Neural crest cell (in vitro differentiated cells): ENCODE measurements around the gene C1QTNF6. TPM values are rescaled to one million over a fixed set of nuclear protein-coding genes. Genes with fewer than 3 reads are reported as not detected.
"Not testable (repeated sequence)": the region's sequence is repeated elsewhere in the genome, so short reads cannot be mapped to it uniquely, and the experiment has no call there.

Source experiments
- DNase-seq: peaks from one replicate; pipeline ENCODE4 v3.0.0; 2021; ENCODE audit warnings: low read depth, mixed read lengths, low spot score
- H3K27ac Mint-ChIP-seq: one replicate; pipeline ENCODE4 v1.8.0; 2021; ENCODE audit warnings: mild to moderate bottlenecking, mixed read lengths; ENCODE audit not compliant: unreplicated experiment
- H3K27me3 Mint-ChIP-seq: 2 replicates; pipeline ENCODE4 v1.8.0; 2021; ENCODE audit warnings: low read depth, mild to moderate bottlenecking, mixed read lengths
- H3K36me3 Mint-ChIP-seq: 2 replicates; pipeline ENCODE4 v1.8.0; 2021; ENCODE audit warnings: low read depth, mild to moderate bottlenecking, mixed read lengths
- H3K4me1 Mint-ChIP-seq: 2 replicates; pipeline ENCODE4 v1.8.0; 2021; ENCODE audit warnings: mixed read lengths
- H3K4me3 Mint-ChIP-seq: one replicate; pipeline ENCODE4 v1.8.0; 2021; ENCODE audit warnings: mild to moderate bottlenecking, mixed read lengths
- H3K9me3 Mint-ChIP-seq: 2 replicates; pipeline ENCODE4 v1.8.0; 2021; ENCODE audit warnings: mixed read lengths
- CTCF ChIP-seq: fragments of 200-600 bp; sonication (generic); conservative IDR thresholded peaks from 2 replicates; pipeline ENCODE4 v1.5.0; 2021; ENCODE audit warnings: antibody characterized with exemption, mild to moderate bottlenecking
- total RNA-seq: library from RNA; stranded (reverse); gene quantifications from 2 replicates; pipeline ENCODE4 v1.2.1, GENCODE V29; 2021

C1QTNF6 gene
- total RNA-seq, 1 donor from 2014 or later = 13.6 TPM

GRCh38 chr22:37202716-37203115 is 14.7 kb upstream of the C1QTNF6 start:
- Mint-ChIP-seq H3K36me3 (no peaks in the 10 kb centered on the region), H3K4me1 (peaks cover 7% of the 10 kb centered on the region), H3K27ac (no peak overlapping the region), H3K27me3 (no peaks in the 10 kb centered on the region), H3K9me3 (no peaks in the 10 kb centered on the region), H3K4me3 (no peak overlapping the region)
- no peak for TF ChIP-seq CTCF
- no peak for DNase-seq

GRCh38 chr22:37202001-37202555 is 14.0 kb upstream of the C1QTNF6 start:
- Mint-ChIP-seq H3K27ac (no peak overlapping the region), H3K27me3 (no peaks in the 10 kb centered on the region), H3K4me3 (no peak overlapping the region), H3K4me1 (peaks cover 7% of the 10 kb centered on the region), H3K9me3 (no peaks in the 10 kb centered on the region), H3K36me3 (no peaks in the 10 kb centered on the region)
- no peak for TF ChIP-seq CTCF
- DNase-seq = no peak

GRCh38 chr22:37201443-37201820 is 13.4 kb upstream of the C1QTNF6 start:
- not testable (repeated sequence) for DNase-seq, H3K36me3 Mint-ChIP-seq, H3K9me3 Mint-ChIP-seq, H3K27me3 Mint-ChIP-seq, H3K27ac Mint-ChIP-seq, H3K4me3 Mint-ChIP-seq
- H3K4me1 Mint-ChIP-seq = peaks cover 11% of the 10 kb centered on the region

- Mint-ChIP-seq H3K27ac (no peak overlapping the region), H3K27me3 (no peaks in the 10 kb centered on the region), H3K9me3 (no peaks in the 10 kb centered on the region), H3K4me3 (no peak overlapping the region), H3K36me3 (no peaks in the 10 kb centered on the region), H3K4me1 (peaks cover 24% of the 10 kb centered on the region)
- no peak for DNase-seq
- TF ChIP-seq CTCF = no peak
Observed at GRCh38 chr22:37199760-37200108, 11.7 kb upstream of the C1QTNF6 start.

GRCh38 chr22:37199103-37199759 is 11.2 kb upstream of the C1QTNF6 start:
- H3K36me3 Mint-ChIP-seq = no peaks in the 10 kb centered on the region
- peak overlapping the region; percentile 76 for H3K27ac Mint-ChIP-seq
- DNase-seq = peak; percentile 100
- H3K9me3 Mint-ChIP-seq = no peaks in the 10 kb centered on the region
- peak; percentile 98 for TF ChIP-seq CTCF
- peak overlapping the region; percentile 84 for H3K4me3 Mint-ChIP-seq
- H3K4me1 Mint-ChIP-seq = peaks cover 27% of the 10 kb centered on the region
- no peaks in the 10 kb centered on the region for H3K27me3 Mint-ChIP-seq

- Mint-ChIP-seq H3K27me3 (no peaks in the 10 kb centered on the region), H3K4me1 (peaks cover 27% of the 10 kb centered on the region), H3K9me3 (peaks cover 2% of the 10 kb centered on the region), H3K36me3 (peaks cover 2% of the 10 kb centered on the region), H3K4me3 (peak overlapping the region; percentile 84), H3K27ac (peak overlapping the region; percentile 76)
- TF ChIP-seq CTCF = peak; percentile 96
- DNase-seq = peak; percentile 94
Observed at GRCh38 chr22:37198258-37199102, 10.4 kb upstream of the C1QTNF6 start.
